Bronchial epithelial cell (primary cell): ENCODE data around the gene TPSG1. TPM values are rescaled to one million over a fixed set of nuclear protein-coding genes. Genes with fewer than 3 reads are reported as not detected.

Experiments used
- DNase-seq: peaks from one replicate; pipeline ENCODE4 v3.0.0-alpha.2; 2010; ENCODE audit warnings: low read depth
- FAIRE-seq: peaks from 2 replicates; lab custom pipeline; 2011; peaks lifted over from hg19 to GRCh38; lab: Jason Lieb, UNC
- H3K27me3 ChIP-seq: 2 replicates; pipeline ENCODE4 v1.5.1; 2011; ENCODE audit warnings: low read length; ENCODE audit not compliant: control insufficient read depth, insufficient read depth
- H3K36me3 ChIP-seq: 2 replicates; pipeline ENCODE4 v1.5.1; 2011; ENCODE audit warnings: low read length; ENCODE audit not compliant: control insufficient read depth, insufficient read depth
- H3K4me3 ChIP-seq: 2 replicates; pipeline ENCODE4 v1.5.1; 2011; ENCODE audit warnings: mild to moderate bottlenecking, low read depth, low read length, control low read depth
- CTCF ChIP-seq: IDR thresholded peaks from 2 replicates; pipeline ENCODE4 v1.5.1; 2011; ENCODE audit warnings: mild to moderate bottlenecking, moderate library complexity, low read length, control low read depth, inconsistent platforms; ENCODE audit not compliant: insufficient read depth, severe bottlenecking
- total RNA-seq: library from RNA; depleted of rRNA; stranded (reverse); fragments of >200 nt; gene quantifications from 2 replicates; pipeline ENCODE4 v1.2.1, GENCODE V29; 2014

The TPSG1 gene
- total RNA-seq, 1 donor from 2014 or later, result not detected

- Histone ChIP-seq H3K27me3 (no peaks in the 10 kb centered on the region), H3K36me3 (no peaks in the 10 kb centered on the region), H3K4me3 (no peak overlapping the region)
- FAIRE-seq, result no peak
- no peak for TF ChIP-seq CTCF
- no peak for DNase-seq
Measured at GRCh38 chr16:1224558-1224957, 510 bp downstream of the TPSG1 start.

- no peaks in the 10 kb centered on the region for H3K36me3 ChIP-seq
- FAIRE-seq (no peak), DNase-seq (no peak)
- no peak for TF ChIP-seq CTCF
- H3K27me3 ChIP-seq, result no peaks in the 10 kb centered on the region
- H3K4me3 ChIP-seq, result no peak overlapping the region
Measured at GRCh38 chr16:1223355-1224214, 1.5 kb downstream of the TPSG1 start.

GRCh38 chr16:1222553-1223354 is 2.3 kb downstream of the TPSG1 start:
- DNase-seq (no peak), FAIRE-seq (no peak)
- Histone ChIP-seq H3K27me3 (no peaks in the 10 kb centered on the region), H3K4me3 (no peak overlapping the region), H3K36me3 (no peaks in the 10 kb centered on the region)
- no peak for TF ChIP-seq CTCF

GRCh38 chr16:1221628-1222552 is 3.2 kb downstream of the TPSG1 start:
- FAIRE-seq (no peak), DNase-seq (no peak)
- H3K27me3 ChIP-seq, result no peaks in the 10 kb centered on the region
- H3K4me3 ChIP-seq, result no peak overlapping the region
- no peaks in the 10 kb centered on the region for H3K36me3 ChIP-seq
- no peak for TF ChIP-seq CTCF

- Histone ChIP-seq H3K4me3 (no peak overlapping the region), H3K36me3 (no peaks in the 10 kb centered on the region), H3K27me3 (no peaks in the 10 kb centered on the region)
- DNase-seq, result no peak
- TF ChIP-seq CTCF, result no peak
- FAIRE-seq, result no peak
Measured at GRCh38 chr16:1220841-1221627, 4.0 kb downstream of the TPSG1 start.
